ENCODE data around the gene SQSTM1.

The SQSTM1 gene

GRCh38 chr5:179802207-179802883 is 18.4 kb upstream of the SQSTM1 start:
- no peak for DNase-seq (ENCODE audit: low read depth)
- TF ChIP-seq, protein P1, sequence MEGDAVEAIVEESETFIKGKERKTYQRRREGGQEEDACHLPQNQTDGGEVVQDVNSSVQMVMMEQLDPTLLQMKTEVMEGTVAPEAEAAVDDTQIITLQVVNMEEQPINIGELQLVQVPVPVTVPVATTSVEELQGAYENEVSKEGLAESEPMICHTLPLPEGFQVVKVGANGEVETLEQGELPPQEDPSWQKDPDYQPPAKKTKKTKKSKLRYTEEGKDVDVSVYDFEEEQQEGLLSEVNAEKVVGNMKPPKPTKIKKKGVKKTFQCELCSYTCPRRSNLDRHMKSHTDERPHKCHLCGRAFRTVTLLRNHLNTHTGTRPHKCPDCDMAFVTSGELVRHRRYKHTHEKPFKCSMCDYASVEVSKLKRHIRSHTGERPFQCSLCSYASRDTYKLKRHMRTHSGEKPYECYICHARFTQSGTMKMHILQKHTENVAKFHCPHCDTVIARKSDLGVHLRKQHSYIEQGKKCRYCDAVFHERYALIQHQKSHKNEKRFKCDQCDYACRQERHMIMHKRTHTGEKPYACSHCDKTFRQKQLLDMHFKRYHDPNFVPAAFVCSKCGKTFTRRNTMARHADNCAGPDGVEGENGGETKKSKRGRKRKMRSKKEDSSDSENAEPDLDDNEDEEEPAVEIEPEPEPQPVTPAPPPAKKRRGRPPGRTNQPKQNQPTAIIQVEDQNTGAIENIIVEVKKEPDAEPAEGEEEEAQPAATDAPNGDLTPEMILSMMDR (IDR thresholded peaks at IDR 0.05; ENCODE audit: control insufficient read depth, extremely low read depth, insufficient read depth): no peak
- no peak overlapping the region for H3K4me3 ChIP-seq (ENCODE audit: low read depth, low read length)

- TF ChIP-seq, protein P1 (IDR thresholded peaks at IDR 0.05; ENCODE audit: control insufficient read depth, extremely low read depth, insufficient read depth): no peak
- DNase-seq (ENCODE audit: low read depth): no peak
- H3K4me3 ChIP-seq (ENCODE audit: low read depth, low read length): no peak overlapping the region
Observed at GRCh38 chr5:179802950-179803562, 17.6 kb upstream of the SQSTM1 start.

DNA sequence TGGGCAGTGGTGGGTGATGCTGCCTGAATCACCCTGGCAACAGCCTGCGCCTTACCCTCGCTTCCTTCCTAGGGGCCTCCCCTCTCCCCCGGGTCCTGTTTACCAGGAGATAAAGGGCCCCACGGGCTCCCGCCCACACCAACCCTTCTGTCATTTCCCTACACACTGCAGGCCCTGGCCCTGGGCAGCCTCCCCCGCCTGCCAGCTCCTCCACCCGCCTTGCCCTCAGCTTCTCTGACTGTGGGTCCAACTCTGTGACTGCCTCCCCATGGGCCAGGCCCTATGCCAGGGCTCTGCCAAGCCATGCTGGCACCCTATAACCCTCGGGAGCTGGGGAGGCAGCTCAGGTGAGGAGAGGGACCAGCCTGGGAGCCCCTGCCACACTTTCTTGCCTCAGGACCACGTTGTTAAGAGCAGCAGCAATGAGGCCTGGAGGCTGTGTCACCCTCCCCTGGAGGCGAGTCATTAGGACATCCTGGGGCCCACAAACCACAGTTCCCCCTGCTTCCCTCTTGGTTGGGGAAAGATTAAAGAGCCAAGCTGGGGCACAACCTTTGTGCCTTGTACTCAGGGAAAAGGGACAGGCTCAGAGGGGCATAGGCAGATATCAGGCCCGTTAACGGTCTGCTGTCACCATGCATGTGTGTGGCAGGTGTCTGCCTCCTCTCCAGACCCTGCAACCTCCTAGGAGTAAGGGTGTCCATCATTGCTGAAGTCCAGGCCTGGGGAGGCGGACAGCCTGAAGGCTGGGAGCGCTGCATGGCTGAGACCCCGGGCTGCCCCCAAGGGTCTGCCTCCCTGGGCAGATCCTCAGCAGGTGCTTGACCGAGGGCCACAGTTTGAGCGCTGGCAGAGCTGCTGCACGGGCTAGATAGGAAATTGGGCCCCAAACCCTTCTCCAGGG is 16.8 kb upstream of the SQSTM1 start:
- no peak overlapping the region for H3K4me3 ChIP-seq (ENCODE audit: low read depth, low read length)
- DNase-seq (ENCODE audit: low read depth): no peak
- TF ChIP-seq, protein P1 (IDR thresholded peaks at IDR 0.05; ENCODE audit: control insufficient read depth, extremely low read depth, insufficient read depth): no peak

DNA sequence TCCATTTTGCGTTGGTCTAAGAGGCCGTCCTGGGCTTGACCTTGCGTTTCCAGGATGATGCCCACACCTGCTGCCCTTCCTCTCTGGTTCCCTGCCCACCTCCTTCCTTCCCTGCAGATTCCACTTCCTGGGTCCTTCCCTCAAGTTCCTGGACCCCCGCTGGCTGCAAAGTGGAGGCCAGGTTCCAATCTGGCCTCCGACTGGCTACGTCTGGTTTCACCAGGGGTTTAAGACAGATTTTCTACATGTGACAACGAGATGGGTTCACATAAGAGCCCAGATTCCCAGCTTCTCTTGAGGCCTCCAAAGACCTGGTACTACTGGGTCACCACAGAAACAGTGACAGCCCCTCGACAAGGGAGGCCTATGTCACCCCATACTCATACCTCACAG is 16.2 kb upstream of the SQSTM1 start:
- TF ChIP-seq, protein P1 (IDR thresholded peaks at IDR 0.05; ENCODE audit: control insufficient read depth, extremely low read depth, insufficient read depth): no peak
- H3K4me3 ChIP-seq (ENCODE audit: low read depth, low read length): peak overlapping the region; percentile 75
- DNase-seq (ENCODE audit: low read depth): no peak

DNA sequence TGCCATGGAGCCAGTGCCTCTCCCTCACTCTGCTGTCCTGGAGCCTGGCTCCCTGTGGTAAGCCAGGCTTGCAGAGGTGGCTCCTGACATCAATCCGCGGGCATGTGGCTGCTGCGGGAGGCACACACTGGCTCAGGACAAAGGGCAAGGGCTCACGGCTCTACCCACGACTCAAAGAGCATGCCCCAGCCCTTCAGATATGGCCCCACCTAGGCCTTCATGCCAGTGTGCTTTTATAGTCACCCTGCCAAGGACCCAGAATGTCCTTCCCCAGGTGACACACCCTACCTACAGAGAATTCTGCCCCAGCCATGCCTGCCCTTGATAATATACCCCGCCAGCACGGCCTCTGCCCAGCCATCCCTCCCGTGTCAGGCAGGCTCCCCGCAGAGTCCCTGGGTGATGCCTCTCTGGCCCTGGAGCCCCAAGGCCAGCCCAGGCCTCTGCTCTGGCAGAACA is 15.6 kb upstream of the SQSTM1 start:
- DNase-seq (ENCODE audit: low read depth): no peak
- peak overlapping the region; percentile 75 for H3K4me3 ChIP-seq (ENCODE audit: low read depth, low read length)
- TF ChIP-seq, protein P1 (IDR thresholded peaks at IDR 0.05; ENCODE audit: control insufficient read depth, extremely low read depth, insufficient read depth): no peak

DNA sequence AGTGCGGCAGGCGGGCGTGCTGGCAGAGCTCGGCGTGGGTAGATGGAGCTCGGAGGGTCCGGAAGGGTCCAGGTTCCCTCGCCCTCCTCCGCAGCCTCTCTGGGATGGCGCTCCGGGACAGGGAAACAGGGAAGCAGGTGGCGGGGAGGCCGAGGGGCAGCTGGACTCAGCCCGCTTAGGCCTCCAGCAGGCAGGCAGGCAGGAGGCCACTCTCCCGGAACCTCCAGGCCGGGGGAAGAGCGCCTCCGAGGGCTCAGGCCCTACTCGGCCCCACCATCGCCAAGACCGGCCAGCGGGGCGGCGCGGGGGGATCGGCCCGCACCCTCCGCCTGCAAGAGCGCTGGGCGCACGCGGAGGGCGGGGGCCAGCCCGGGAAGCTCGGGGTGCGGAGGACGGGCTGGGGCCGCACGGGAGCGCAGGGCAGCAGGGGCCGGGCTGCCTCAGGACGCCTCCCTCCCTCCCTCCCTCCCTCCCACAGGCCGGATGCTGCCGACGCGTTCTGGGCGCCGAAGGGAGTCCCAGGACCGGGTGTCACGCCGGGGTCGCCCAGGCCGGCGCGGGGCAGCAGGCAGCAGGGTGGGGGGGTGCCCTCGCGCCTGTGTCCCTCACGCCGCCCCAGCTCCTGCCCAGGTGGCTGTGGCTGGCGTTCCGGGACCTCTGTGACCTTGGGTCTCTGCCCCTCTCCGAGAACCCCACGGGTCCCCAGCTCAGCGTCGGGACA is 15.0 kb upstream of the SQSTM1 start:
- TF ChIP-seq, protein P1 (IDR thresholded peaks at IDR 0.05; ENCODE audit: control insufficient read depth, extremely low read depth, insufficient read depth): no peak
- peak overlapping the region; percentile 75 for H3K4me3 ChIP-seq (ENCODE audit: low read depth, low read length)
- no peak for DNase-seq (ENCODE audit: low read depth)
